HG02840 (cell line): ENCODE results near the gene ZNF107.
"Not testable (repeated sequence)": the region's sequence is repeated elsewhere in the genome, so short reads cannot be mapped to it uniquely, and the experiment has no call there.

Experiments used
- ATAC-seq: cut with Tn5 transposase; IDR thresholded peaks from one replicate; pipeline ENCODE4 v1.9.1; 2021; ENCODE audit warnings: mild to moderate bottlenecking, moderate library complexity, moderate number of reproducible peaks; ENCODE audit not compliant: unreplicated experiment, low FRiP score

The ZNF107 gene

GRCh38 chr7:64642875-64643274 is 23.1 kb upstream of the ZNF107 start:
- ATAC-seq: no peak

DNA sequence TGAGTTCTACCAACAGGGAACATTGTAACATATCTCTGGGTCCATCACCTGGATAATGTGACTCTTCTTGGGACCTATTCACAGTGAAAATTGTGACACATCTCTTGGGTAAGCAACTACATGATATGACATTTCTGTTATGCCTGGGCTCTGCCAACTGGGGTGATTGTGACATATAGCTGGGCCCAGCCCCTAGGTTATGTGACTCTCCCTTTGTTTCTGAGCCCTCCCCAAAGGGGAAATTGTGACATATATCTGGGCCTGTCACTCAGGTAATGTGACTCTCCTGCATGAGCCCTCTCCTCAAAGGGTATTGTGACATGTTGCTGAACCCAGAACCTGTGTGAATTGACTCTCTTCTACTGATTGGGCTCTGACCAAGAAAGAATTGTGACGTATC is 22.4 kb upstream of the ZNF107 start:
- ATAC-seq: no peak

GRCh38 chr7:64651203-64651602 is 14.7 kb upstream of the ZNF107 start:
- no peak for ATAC-seq

DNA sequence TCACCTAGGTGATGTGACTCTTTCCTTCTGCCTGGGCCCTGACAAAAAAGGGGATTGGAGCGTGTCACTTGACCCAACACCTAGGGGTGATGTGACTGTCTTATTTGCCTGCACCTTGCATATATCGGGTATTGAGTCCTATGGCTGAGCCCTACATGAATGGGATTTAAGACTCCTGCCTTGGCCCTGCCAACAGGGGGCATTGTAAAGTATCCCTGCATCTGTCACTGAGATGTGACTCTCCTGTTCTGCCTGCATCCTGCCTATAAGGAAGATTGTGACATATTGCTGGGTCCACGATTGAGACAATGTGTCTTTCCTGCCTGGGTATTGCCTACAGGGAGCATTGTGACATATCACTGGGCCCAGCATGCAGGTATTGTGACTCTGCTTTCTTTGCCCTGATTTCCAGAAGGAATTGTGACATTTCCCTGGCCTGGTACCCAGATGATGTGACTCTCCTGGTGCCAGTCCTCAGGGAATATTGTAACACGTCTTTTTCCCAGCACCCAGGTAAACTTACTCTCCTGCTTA is 14.2 kb upstream of the ZNF107 start:
- ATAC-seq: no peak

GRCh38 chr7:64653721-64654401 is 12.1 kb upstream of the ZNF107 start:
- no peak for ATAC-seq

- no peak for ATAC-seq
Measured at GRCh38 chr7:64654796-64655548, 11.0 kb upstream of the ZNF107 start.

DNA sequence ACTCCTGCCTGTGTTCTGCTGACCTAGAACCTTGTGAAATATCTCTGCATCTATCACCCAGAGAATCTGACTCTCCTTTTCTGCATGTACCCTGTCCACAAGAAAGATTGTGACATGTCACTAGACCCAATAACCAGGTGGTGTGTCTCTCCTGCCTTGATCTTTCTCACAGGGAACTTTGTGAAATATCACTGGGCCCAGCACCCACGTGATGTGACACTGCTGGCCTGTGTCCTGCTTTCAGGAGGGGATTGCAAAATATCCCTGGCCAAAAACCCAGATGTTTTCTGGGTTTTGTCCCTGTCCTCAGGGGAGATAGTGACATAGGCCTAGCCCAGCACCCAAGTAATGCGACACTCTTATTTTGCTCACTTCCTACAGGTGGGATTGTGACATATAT is 10.1 kb upstream of the ZNF107 start:
- no peak for ATAC-seq

DNA sequence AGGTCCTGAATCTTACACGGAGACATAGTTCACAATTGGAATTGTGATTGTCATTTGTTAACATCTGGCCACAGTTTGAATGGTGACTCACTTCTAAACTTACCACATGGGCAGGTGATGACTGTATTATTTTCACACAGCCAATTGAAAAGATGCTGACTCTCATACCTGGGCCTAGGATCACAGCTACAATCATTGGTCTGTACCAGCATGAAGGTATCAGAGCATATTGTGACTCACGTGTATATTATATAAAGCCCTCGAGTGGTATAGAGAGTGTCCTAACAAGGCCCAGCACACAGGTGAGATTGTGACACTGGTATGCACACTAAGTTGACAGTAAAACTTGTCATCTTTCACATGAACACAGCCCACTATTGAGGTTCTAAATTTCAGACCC is 9.4 kb upstream of the ZNF107 start:
- no peak for ATAC-seq

GRCh38 chr7:64662091-64662490 is 3.8 kb upstream of the ZNF107 start:
- ATAC-seq: not testable (repeated sequence)

DNA sequence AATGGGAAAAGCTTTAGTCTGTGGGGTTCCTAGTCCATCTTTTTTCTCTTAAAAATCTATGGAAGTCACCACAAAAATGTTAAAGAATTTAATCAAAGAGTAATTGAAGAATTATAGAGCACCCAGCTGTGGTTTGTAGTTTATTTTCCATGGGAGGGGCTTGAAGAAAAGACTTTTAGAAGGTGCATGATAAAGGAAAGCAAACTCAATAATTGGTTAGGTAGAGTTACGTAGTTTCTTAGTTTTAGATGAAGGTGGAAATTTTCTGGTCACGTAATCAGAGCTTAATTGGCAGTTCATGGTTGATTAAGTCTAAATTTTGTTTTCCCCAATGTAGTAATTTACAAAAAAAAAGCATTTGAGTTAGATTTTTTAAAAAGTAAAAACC is 724 bp downstream of the ZNF107 start:
- ATAC-seq: no peak

- ATAC-seq: no peak
Measured at GRCh38 chr7:64667311-64667710, 1.4 kb downstream of the ZNF107 start.

GRCh38 chr7:64672414-64672813 is 6.5 kb downstream of the ZNF107 start:
- no peak for ATAC-seq

DNA sequence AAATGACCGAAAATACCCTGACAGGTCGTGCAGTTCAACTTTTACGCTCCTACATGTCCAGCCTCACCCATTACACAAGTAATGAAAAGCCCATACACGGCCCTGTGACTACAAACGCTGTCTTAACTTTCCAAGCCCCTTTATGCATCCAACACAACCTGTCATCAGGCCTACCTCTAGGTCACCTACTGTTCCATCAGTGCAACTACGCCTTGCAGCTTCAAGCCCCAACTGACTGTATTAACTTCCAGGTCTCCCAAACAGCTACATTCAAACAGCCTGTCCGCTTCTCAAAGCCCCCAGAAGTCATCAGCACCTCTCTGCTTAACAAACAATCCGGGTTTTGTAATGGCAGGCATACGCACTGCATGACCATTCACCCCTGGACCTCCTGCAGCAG is 19.2 kb downstream of the ZNF107 start:
- ATAC-seq: no peak

DNA sequence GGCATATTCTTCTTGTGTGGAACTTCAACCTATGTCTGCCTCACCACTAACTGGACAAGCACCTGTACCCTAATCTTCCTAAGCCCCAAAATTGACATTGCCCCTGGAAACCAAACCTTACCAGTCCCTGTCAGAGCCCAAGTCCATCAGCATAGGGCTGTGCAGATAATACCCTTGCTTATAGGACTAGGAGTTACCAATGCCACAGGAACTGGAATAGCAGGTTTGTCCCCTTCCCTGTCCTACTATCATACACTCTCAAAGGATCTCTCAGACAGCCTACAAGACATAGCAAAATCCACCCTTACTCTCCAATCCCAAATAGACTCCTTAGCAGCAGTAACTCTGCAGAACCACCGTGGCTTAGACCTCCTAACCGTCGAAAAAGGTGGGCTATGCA is 19.8 kb downstream of the ZNF107 start:
- no peak for ATAC-seq

DNA sequence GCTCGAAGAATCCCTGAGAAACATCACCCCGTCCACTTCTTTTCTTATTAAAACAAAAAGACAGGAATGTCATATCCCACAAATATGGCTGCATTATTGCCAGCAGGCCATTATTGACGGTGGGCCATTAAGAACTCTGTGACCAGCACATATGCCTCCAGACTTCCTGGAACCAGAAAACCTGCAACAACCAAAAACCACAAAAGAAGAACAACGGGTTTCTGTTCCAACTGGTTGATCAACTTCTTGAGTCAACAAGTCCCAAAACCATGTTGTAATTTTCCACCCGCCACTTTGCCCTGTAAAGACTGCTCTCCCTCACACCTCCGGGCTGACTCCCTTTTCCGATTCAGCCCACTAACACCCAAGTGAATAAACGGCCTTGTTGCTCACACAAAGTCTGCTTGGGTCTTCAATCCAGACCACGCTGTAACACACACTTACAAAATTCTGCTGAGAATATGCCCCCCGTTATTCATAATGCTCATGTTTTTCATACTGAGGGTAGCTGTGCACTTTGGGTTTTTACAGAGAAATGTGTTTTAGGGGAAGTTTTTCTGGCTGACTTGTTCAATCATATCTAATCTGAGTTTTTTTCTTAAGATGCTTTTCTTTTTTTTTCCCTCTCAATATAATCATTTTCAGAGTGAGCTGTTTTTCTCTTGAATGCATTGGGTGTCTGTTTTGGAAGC is 20.7 kb downstream of the ZNF107 start:
- no peak for ATAC-seq

GRCh38 chr7:64687249-64687648 is 21.3 kb downstream of the ZNF107 start:
- no peak for ATAC-seq

DNA sequence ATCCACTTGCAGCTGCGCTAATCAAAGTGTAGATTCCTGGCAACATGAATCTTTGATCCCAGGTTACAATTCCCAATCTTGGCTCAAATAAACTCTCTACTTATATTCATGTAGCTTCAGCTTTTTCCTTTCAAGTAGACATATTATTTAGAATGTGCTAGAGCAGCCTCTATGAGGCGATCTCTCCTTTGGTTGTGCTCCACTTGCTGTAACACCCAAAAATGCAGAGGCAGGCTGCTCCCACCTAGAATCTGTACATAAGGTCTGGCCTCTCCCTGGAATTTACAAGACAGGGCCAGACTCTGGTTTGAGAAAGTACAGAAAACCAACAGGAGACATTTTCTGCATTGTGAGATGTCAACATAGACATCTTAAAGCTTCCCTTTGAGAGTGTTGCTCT is 23.1 kb downstream of the ZNF107 start:
- ATAC-seq: no peak

GRCh38 chr7:64691831-64692230 is 25.9 kb downstream of the ZNF107 start:
- no peak for ATAC-seq

GRCh38 chr7:64697863-64698262 is 31.9 kb downstream of the ZNF107 start:
- not testable (repeated sequence) for ATAC-seq

GRCh38 chr7:64706625-64707292 is 40.8 kb downstream of the ZNF107 start:
- ATAC-seq: no peak

- ATAC-seq: not testable (repeated sequence)
Measured at GRCh38 chr7:64717896-64718295, 52.0 kb downstream of the ZNF107 start.
